Measurements from ENCODE around the gene P2RY4. TPM values are rescaled to one million over a fixed set of nuclear protein-coding genes. Genes with fewer than 3 reads are reported as not detected.

Gene P2RY4
- polyA plus RNA-seq, 1 donor from 2014 or later = not detected

- H3K9me3 ChIP-seq (ENCODE audit: low read length) = no peaks in the 10 kb centered on the region
- H3K79me2 ChIP-seq (replicated peaks; ENCODE audit: insufficient read depth, low read length) = no peaks in the 10 kb centered on the region
- no peak overlapping the region for H3K27ac ChIP-seq (ENCODE audit: low read length)
- H3K27me3 ChIP-seq (ENCODE audit: insufficient read depth, low read depth, low read length) = no peaks in the 10 kb centered on the region
- no peaks in the 10 kb centered on the region for H3F3A ChIP-seq (ENCODE audit: insufficient read depth, low read length, poor library complexity, severe bottlenecking)
- no peak overlapping the region for H3K4me2 ChIP-seq (ENCODE audit: low read length)
- H3K4me3 ChIP-seq (ENCODE audit: low read length) = no peak overlapping the region
- no peak overlapping the region for H2AFZ ChIP-seq (ENCODE audit: low read depth, low read length)
- TF ChIP-seq REST (IDR thresholded peaks at IDR 0.05; ENCODE audit: borderline replicate concordance) (no peak), EZH2 (IDR thresholded peaks at IDR 0.05; ENCODE audit: borderline replicate concordance, insufficient read depth, low read length, poor library complexity, severe bottlenecking) (no peak), POLR2AphosphoS5 (IDR thresholded peaks at IDR 0.05) (no peak), EP300 (conservative IDR thresholded peaks at IDR 0.05; ENCODE audit: poor library complexity, severe bottlenecking) (no peak), MXI1 (conservative IDR thresholded peaks at IDR 0.05; ENCODE audit: poor library complexity, severe bottlenecking) (no peak), SMC3 (conservative IDR thresholded peaks at IDR 0.05; ENCODE audit: poor library complexity) (no peak), CTCF (IDR thresholded peaks at IDR 0.05; ENCODE audit: poor library complexity, severe bottlenecking) (no peak), TAF1 (IDR thresholded peaks at IDR 0.05; ENCODE audit: low read depth) (no peak), RAD21 (conservative IDR thresholded peaks at IDR 0.05) (no peak)
- no peaks in the 10 kb centered on the region for H4K20me1 ChIP-seq (ENCODE audit: insufficient read depth)
- H3K9ac ChIP-seq (ENCODE audit: low read length) = no peak overlapping the region
- H3K9me2 ChIP-seq (ENCODE audit: insufficient read depth, low read length) = no peaks in the 10 kb centered on the region
- H3K36me3 ChIP-seq (ENCODE audit: insufficient read depth, low read length) = no peaks in the 10 kb centered on the region
Observed at GRCh38 chrX:70252491-70252890, 7.5 kb downstream of the P2RY4 start.

- Histone ChIP-seq H4K20me1 (ENCODE audit: insufficient read depth) (no peaks in the 10 kb centered on the region), H3K4me3 (ENCODE audit: low read length) (no peak overlapping the region), H3K9me2 (ENCODE audit: insufficient read depth, low read length) (no peaks in the 10 kb centered on the region), H3K36me3 (ENCODE audit: insufficient read depth, low read length) (no peaks in the 10 kb centered on the region), H3K4me2 (ENCODE audit: low read length) (no peak overlapping the region), H3F3A (ENCODE audit: insufficient read depth, low read length, poor library complexity, severe bottlenecking) (no peaks in the 10 kb centered on the region), H3K79me2 (replicated peaks; ENCODE audit: insufficient read depth, low read length) (no peaks in the 10 kb centered on the region), H3K9ac (ENCODE audit: low read length) (no peak overlapping the region), H2AFZ (ENCODE audit: low read depth, low read length) (no peak overlapping the region), H3K27ac (ENCODE audit: low read length) (no peak overlapping the region), H3K27me3 (ENCODE audit: insufficient read depth, low read depth, low read length) (no peaks in the 10 kb centered on the region), H3K9me3 (ENCODE audit: low read length) (no peaks in the 10 kb centered on the region)
- TF ChIP-seq POLR2AphosphoS5 (IDR thresholded peaks at IDR 0.05) (no peak), CTCF (IDR thresholded peaks at IDR 0.05; ENCODE audit: poor library complexity, severe bottlenecking) (no peak), MXI1 (conservative IDR thresholded peaks at IDR 0.05; ENCODE audit: poor library complexity, severe bottlenecking) (no peak), SMC3 (conservative IDR thresholded peaks at IDR 0.05; ENCODE audit: poor library complexity) (no peak), TAF1 (IDR thresholded peaks at IDR 0.05; ENCODE audit: low read depth) (no peak), REST (IDR thresholded peaks at IDR 0.05; ENCODE audit: borderline replicate concordance) (no peak), RAD21 (conservative IDR thresholded peaks at IDR 0.05) (no peak), EP300 (conservative IDR thresholded peaks at IDR 0.05; ENCODE audit: poor library complexity, severe bottlenecking) (no peak), EZH2 (IDR thresholded peaks at IDR 0.05; ENCODE audit: borderline replicate concordance, insufficient read depth, low read length, poor library complexity, severe bottlenecking) (no peak)
Observed at GRCh38 chrX:70247252-70247651, 12.8 kb downstream of the P2RY4 start.

Measured in neural cell (in vitro differentiated cells).